Liver (tissue), 9 donors: ENCODE results near the gene NLRC5. TPM values are rescaled to one million over a fixed set of nuclear protein-coding genes. Genes with fewer than 3 reads are reported as not detected.

Experiments used
- DNase-seq: peaks from one replicate; pipeline ENCODE4 v3.0.0-alpha.2; 2017; ENCODE audit warnings: low spot score
- H3K27ac ChIP-seq, 2 donors: one replicate each; pipeline ENCODE4 v1.7.0; 2013; ENCODE audit warnings: inconsistent platforms in 2 of 2, low read length in 2 of 2, control low read depth in 1 of 2, low read depth in 1 of 2, mild to moderate bottlenecking in 1 of 2
- H3K27me3 ChIP-seq, 4 donors: one replicate each; pipeline versions ENCODE4 v1.6.1 to v1.7.0; 2013; ENCODE audit warnings: low read length in 3 of 4, inconsistent platforms in 1 of 4, mild to moderate bottlenecking in 1 of 4, moderate library complexity in 1 of 4; ENCODE audit not compliant: control insufficient read depth in 4 of 4, insufficient read depth in 4 of 4
- H3K36me3 ChIP-seq, 4 donors: one replicate each; pipeline versions ENCODE4 v1.6.1 to v1.7.0; 2013; ENCODE audit warnings: low read length in 3 of 4, mild to moderate bottlenecking in 3 of 4, low read depth in 1 of 4, moderate library complexity in 1 of 4; ENCODE audit not compliant: control insufficient read depth in 4 of 4, insufficient read depth in 3 of 4
- H3K4me1 ChIP-seq, 4 donors: one replicate each; pipeline versions ENCODE4 v1.6.1 to v1.7.0; 2013; ENCODE audit warnings: low read length in 3 of 4, mild to moderate bottlenecking in 3 of 4, moderate library complexity in 1 of 4; ENCODE audit not compliant: control insufficient read depth in 4 of 4, insufficient read depth in 4 of 4
- H3K4me3 ChIP-seq, 3 donors: one replicate each; pipeline versions ENCODE4 v1.6.1 to v1.7.0; 2013; ENCODE audit warnings: low read length in 3 of 3, control low read depth in 1 of 3, low read depth in 1 of 3, mild to moderate bottlenecking in 1 of 3
- H3K9ac ChIP-seq, 2 donors: one replicate each; pipeline ENCODE4 v1.7.0; 2013; ENCODE audit warnings: low read length in 2 of 2, mild to moderate bottlenecking in 2 of 2, moderate library complexity in 2 of 2, control low read depth in 1 of 2, low read depth in 1 of 2
- H3K9me3 ChIP-seq, 4 donors: one replicate each; pipeline versions ENCODE4 v1.6.1 to v1.7.0; 2013; ENCODE audit warnings: low read length in 3 of 4; ENCODE audit not compliant: control insufficient read depth in 4 of 4
- ATF3 ChIP-seq: IDR thresholded peaks from 2 replicates; pipeline ENCODE4 v1.6.1; 2016; ENCODE audit warnings: antibody characterized with exemption
- EGR1 ChIP-seq, 2 donors: IDR thresholded peaks; 2 replicates each; pipeline ENCODE4 v1.6.1; 2016 to 2018; ENCODE audit warnings: antibody characterized with exemption in 2 of 2, low read depth in 2 of 2
- FOXA1 ChIP-seq: IDR thresholded peaks from 2 replicates; pipeline ENCODE4 v1.6.1; 2016; ENCODE audit warnings: antibody characterized with exemption
- FOXA2 ChIP-seq: IDR thresholded peaks from 2 replicates; pipeline ENCODE4 v1.6.1; 2016; ENCODE audit warnings: antibody characterized with exemption
- GABPA ChIP-seq, 2 donors: IDR thresholded peaks in 1 of 2; conservative IDR thresholded peaks in 1 of 2; 2 replicates each; pipeline ENCODE4 v1.6.1; 2016; ENCODE audit warnings: antibody characterized with exemption in 2 of 2, mild to moderate bottlenecking in 1 of 2, moderate library complexity in 1 of 2
- HNF4A ChIP-seq, 2 donors: conservative IDR thresholded peaks; 2 replicates each; pipeline ENCODE4 v1.6.1; 2016; ENCODE audit warnings: antibody characterized with exemption in 2 of 2, mild to moderate bottlenecking in 2 of 2
- HNF4G ChIP-seq: IDR thresholded peaks from 2 replicates; pipeline ENCODE4 v1.6.1; 2016; ENCODE audit warnings: antibody characterized with exemption
- JUND ChIP-seq, 2 donors: IDR thresholded peaks; 2 replicates each; pipeline ENCODE4 v1.6.1; 2016; ENCODE audit warnings: antibody characterized with exemption in 2 of 2
- NR2F2 ChIP-seq: IDR thresholded peaks from 2 replicates; pipeline ENCODE4 v1.6.1; 2016; ENCODE audit warnings: antibody characterized with exemption
- RAD21 ChIP-seq, 2 donors: IDR thresholded peaks; 2 replicates each; pipeline ENCODE4 v1.6.1; 2016; ENCODE audit warnings: antibody characterized with exemption in 2 of 2, mild to moderate bottlenecking in 2 of 2
- REST ChIP-seq: IDR thresholded peaks from 2 replicates; pipeline ENCODE4 v1.6.1; 2016; ENCODE audit warnings: antibody characterized with exemption, mild to moderate bottlenecking
- RXRA ChIP-seq, 2 donors: IDR thresholded peaks; 2 replicates each; pipeline ENCODE4 v1.6.1; 2017 to 2018; ENCODE audit warnings: antibody characterized with exemption in 2 of 2, mild to moderate bottlenecking in 1 of 2
- SP1 ChIP-seq: IDR thresholded peaks from 2 replicates; pipeline ENCODE4 v1.6.1; 2018; ENCODE audit warnings: antibody characterized with exemption, mild to moderate bottlenecking
- TAF1 ChIP-seq: conservative IDR thresholded peaks from 2 replicates; pipeline ENCODE4 v1.6.1; 2016; ENCODE audit warnings: antibody characterized with exemption, mild to moderate bottlenecking
- YY1 ChIP-seq: IDR thresholded peaks from 2 replicates; pipeline ENCODE4 v1.6.1; 2016; ENCODE audit warnings: antibody characterized with exemption, mild to moderate bottlenecking
- WGBS: extraction: QIAGEN DNeasy Blood & Tissue Kit; methylation state at CpG from one replicate; pipeline ENCODE4 v1.1.7; 2013; 5-methylcytosine and 5-hydroxymethylcytosine counted together
- polyA plus RNA-seq, 2 donors: library from polyadenylated mRNA; stranded (reverse) in 1 of 2; unstranded in 1 of 2; fragments of 200-250 nt in 1 of 2; fragments of >200 nt in 1 of 2; fragmentation: Nextera tagmentation in 1 of 2; extraction: Ambion mirVana in 1 of 2; gene quantifications; one replicate each; pipeline versions ENCODE4 v1.2.1 to v1.2.3, GENCODE V29; 2013 to 2015
- total RNA-seq, 2 donors: library from RNA; depleted of rRNA; stranded (reverse); fragments of >200 nt; gene quantifications; one replicate each; pipeline ENCODE4 v1.2.3, GENCODE V29; 2014
- TF ChIP-seq, protein P1 (sequence below): IDR thresholded peaks from 2 replicates; pipeline ENCODE4 v1.6.1; 2016; ENCODE audit warnings: antibody characterized with exemption
- TF ChIP-seq, protein P2 (sequence below): IDR thresholded peaks from 2 replicates; pipeline ENCODE4 v1.6.1; 2016; ENCODE audit warnings: antibody characterized with exemption
- TF ChIP-seq, protein P3 (sequence below): fragments of 150-350 bp; IDR thresholded peaks from 2 replicates; pipeline ENCODE4 v1.5.1; 2017; ENCODE audit warnings: improper control_type of control experiment, low read depth, low read length; ENCODE audit not compliant: missing input control
- donor health status: healthy.
- donor health status: healthy.
- donor health status: healthy.
- donor health status: healthy.
- donor health status: healthy.

Gene NLRC5
- total and polyA plus RNA-seq, 4 donors: 4.7 to 23.3 (median 8.8) TPM

DNA sequence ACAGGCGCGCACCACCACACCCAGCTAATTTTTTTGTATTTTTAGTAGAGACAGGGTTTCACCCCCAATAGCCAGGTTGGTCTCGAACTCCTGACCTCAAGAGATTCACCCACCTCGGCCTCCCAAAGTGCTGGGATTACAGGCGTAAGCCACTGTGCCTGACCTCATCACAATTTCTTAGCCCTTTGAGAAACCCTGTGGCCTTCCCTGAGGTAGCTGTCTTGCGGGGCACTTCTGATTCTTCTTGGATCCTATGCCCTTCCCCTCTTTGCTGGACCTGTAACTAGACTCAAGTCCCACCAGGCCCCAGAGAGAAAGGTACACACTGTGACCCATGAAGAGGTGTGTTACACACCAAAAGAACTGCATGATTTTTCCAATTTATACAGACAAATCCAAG, 41.1 kb upstream of the NLRC5 start:
- WGBS: 98% methylated on average over 6 of the region's 6 CpGs
- TF ChIP-seq, protein P1, sequence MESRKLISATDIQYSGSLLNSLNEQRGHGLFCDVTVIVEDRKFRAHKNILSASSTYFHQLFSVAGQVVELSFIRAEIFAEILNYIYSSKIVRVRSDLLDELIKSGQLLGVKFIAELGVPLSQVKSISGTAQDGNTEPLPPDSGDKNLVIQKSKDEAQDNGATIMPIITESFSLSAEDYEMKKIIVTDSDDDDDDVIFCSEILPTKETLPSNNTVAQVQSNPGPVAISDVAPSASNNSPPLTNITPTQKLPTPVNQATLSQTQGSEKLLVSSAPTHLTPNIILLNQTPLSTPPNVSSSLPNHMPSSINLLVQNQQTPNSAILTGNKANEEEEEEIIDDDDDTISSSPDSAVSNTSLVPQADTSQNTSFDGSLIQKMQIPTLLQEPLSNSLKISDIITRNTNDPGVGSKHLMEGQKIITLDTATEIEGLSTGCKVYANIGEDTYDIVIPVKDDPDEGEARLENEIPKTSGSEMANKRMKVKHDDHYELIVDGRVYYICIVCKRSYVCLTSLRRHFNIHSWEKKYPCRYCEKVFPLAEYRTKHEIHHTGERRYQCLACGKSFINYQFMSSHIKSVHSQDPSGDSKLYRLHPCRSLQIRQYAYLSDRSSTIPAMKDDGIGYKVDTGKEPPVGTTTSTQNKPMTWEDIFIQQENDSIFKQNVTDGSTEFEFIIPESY: no peak
- TF ChIP-seq, protein P2, sequence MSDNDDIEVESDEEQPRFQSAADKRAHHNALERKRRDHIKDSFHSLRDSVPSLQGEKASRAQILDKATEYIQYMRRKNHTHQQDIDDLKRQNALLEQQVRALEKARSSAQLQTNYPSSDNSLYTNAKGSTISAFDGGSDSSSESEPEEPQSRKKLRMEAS: no peak
- no peak for TF ChIP-seq TAF1
- no peak for TF ChIP-seq JUND (IDR thresholded peaks at IDR 0.05)
- no peak for TF ChIP-seq YY1
- no peak for TF ChIP-seq RAD21 (IDR thresholded peaks at IDR 0.05)
- no peak for TF ChIP-seq GABPA (IDR thresholded peaks at IDR 0.05 in 1 of 2, conservative IDR thresholded peaks at IDR 0.05 in 1 of 2)
- TF ChIP-seq FOXA2: no peak
- TF ChIP-seq RXRA (IDR thresholded peaks at IDR 0.05): no peak
- no peak for TF ChIP-seq NR2F2
- TF ChIP-seq HNF4A (conservative IDR thresholded peaks at IDR 0.05): no peak
- TF ChIP-seq HNF4G: no peak
- no peak for TF ChIP-seq REST
- TF ChIP-seq FOXA1: no peak
- TF ChIP-seq, protein P3, sequence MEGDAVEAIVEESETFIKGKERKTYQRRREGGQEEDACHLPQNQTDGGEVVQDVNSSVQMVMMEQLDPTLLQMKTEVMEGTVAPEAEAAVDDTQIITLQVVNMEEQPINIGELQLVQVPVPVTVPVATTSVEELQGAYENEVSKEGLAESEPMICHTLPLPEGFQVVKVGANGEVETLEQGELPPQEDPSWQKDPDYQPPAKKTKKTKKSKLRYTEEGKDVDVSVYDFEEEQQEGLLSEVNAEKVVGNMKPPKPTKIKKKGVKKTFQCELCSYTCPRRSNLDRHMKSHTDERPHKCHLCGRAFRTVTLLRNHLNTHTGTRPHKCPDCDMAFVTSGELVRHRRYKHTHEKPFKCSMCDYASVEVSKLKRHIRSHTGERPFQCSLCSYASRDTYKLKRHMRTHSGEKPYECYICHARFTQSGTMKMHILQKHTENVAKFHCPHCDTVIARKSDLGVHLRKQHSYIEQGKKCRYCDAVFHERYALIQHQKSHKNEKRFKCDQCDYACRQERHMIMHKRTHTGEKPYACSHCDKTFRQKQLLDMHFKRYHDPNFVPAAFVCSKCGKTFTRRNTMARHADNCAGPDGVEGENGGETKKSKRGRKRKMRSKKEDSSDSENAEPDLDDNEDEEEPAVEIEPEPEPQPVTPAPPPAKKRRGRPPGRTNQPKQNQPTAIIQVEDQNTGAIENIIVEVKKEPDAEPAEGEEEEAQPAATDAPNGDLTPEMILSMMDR: no peak
- TF ChIP-seq EGR1 (IDR thresholded peaks at IDR 0.05; ENCODE audit: low read depth in 2 of 2): no peak
- TF ChIP-seq SP1: no peak
- Histone ChIP-seq H3K27ac (no peak overlapping the region), H3K9ac (no peak overlapping the region), H3K27me3 (no peaks in the 10 kb centered on the region), H3K36me3 (peaks cover 8 to 23% (median 18%) of the 10 kb centered on the region in 4 donors), H3K9me3 (no peaks in the 10 kb centered on the region), H3K4me3 (no peak overlapping the region), H3K4me1 (peaks cover 0 to 12% (median 4%) of the 10 kb centered on the region in 4 donors)
- no peak for DNase-seq

- no peak for DNase-seq
- H3K4me3 ChIP-seq: no peak overlapping the region
- H3K27me3 ChIP-seq: no peaks in the 10 kb centered on the region
- no peaks in the 10 kb centered on the region for H3K9me3 ChIP-seq
- peaks cover 0 to 8% (median 4%) of the 10 kb centered on the region in 4 donors for H3K36me3 ChIP-seq
- H3K27ac ChIP-seq: peak overlapping the region in 1 of 2 donors; percentile 8
- TF ChIP-seq, protein P1: no peak
- TF ChIP-seq, protein P3: no peak
- TF ChIP-seq ATF3 (no peak), YY1 (no peak), NR2F2 (no peak), TAF1 (no peak)
- peaks cover 0 to 5% (median 2%) of the 10 kb centered on the region in 4 donors for H3K4me1 ChIP-seq
- no peak overlapping the region for H3K9ac ChIP-seq
- WGBS: 70% methylated on average over 4 of the region's 4 CpGs
Measured at GRCh38 chr16:56950051-56950450, 39.3 kb upstream of the NLRC5 start.
